Measurements from ENCODE around the gene EGF.

DNA sequence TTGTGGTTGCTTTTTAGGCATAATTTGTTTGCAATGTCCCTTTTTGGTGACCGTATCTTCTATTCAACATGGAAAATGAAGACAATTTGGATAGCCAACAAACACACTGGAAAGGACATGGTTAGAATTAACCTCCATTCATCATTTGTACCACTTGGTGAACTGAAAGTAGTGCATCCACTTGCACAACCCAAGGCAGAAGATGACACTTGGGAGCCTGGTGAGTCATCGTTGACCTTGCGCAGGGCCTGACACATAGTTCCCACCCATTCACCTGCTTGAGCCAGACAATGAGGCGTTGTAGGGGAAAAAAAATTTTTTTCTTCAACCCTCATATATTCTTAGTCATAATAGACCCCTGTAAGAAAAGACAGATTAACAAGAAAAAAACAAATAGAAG is 32.4 kb downstream of the EGF start:
- TF ChIP-seq, protein P1, sequence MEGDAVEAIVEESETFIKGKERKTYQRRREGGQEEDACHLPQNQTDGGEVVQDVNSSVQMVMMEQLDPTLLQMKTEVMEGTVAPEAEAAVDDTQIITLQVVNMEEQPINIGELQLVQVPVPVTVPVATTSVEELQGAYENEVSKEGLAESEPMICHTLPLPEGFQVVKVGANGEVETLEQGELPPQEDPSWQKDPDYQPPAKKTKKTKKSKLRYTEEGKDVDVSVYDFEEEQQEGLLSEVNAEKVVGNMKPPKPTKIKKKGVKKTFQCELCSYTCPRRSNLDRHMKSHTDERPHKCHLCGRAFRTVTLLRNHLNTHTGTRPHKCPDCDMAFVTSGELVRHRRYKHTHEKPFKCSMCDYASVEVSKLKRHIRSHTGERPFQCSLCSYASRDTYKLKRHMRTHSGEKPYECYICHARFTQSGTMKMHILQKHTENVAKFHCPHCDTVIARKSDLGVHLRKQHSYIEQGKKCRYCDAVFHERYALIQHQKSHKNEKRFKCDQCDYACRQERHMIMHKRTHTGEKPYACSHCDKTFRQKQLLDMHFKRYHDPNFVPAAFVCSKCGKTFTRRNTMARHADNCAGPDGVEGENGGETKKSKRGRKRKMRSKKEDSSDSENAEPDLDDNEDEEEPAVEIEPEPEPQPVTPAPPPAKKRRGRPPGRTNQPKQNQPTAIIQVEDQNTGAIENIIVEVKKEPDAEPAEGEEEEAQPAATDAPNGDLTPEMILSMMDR (IDR thresholded peaks at IDR 0.05) = no peak
- no peak for TF ChIP-seq SIN3A (IDR thresholded peaks at IDR 0.05; ENCODE audit: borderline replicate concordance, insufficient read depth, low read depth, low read length)
